Skeletal muscle tissue (tissue), 4 donors: ENCODE data around the gene PUS10. TPM values are rescaled to one million over a fixed set of nuclear protein-coding genes. Genes with fewer than 3 reads are reported as not detected.
"Not testable (repeated sequence)": the region's sequence is repeated elsewhere in the genome, so short reads cannot be mapped to it uniquely, and the experiment has no call there.

Source experiments
- H3K27ac ChIP-seq: one replicate; pipeline ENCODE4 v1.7.0; 2013; ENCODE audit warnings: mild to moderate bottlenecking, low read depth, low read length, inconsistent platforms
- H3K27me3 ChIP-seq, 3 donors: one replicate each; pipeline ENCODE4 v1.7.0; 2013; ENCODE audit warnings: low read length in 3 of 3; ENCODE audit not compliant: control insufficient read depth in 3 of 3, insufficient read depth in 3 of 3
- H3K36me3 ChIP-seq, 3 donors: one replicate each; pipeline ENCODE4 v1.7.0; 2013; ENCODE audit warnings: low read length in 3 of 3; ENCODE audit not compliant: control insufficient read depth in 3 of 3, insufficient read depth in 3 of 3
- H3K4me1 ChIP-seq, 3 donors: one replicate each; pipeline ENCODE4 v1.7.0; 2013; ENCODE audit warnings: low read length in 3 of 3, mild to moderate bottlenecking in 3 of 3; ENCODE audit not compliant: control insufficient read depth in 3 of 3, insufficient read depth in 3 of 3
- H3K4me3 ChIP-seq, 3 donors: one replicate each; pipeline ENCODE4 v1.7.0; 2013; ENCODE audit warnings: low read length in 3 of 3
- H3K9ac ChIP-seq, 3 donors: one replicate each; pipeline ENCODE4 v1.7.0; 2013; ENCODE audit warnings: low read length in 3 of 3, mild to moderate bottlenecking in 3 of 3, moderate library complexity in 2 of 3, low read depth in 1 of 3
- H3K9me3 ChIP-seq, 3 donors: one replicate each; pipeline ENCODE4 v1.7.0; 2013; ENCODE audit warnings: low read length in 3 of 3; ENCODE audit not compliant: control insufficient read depth in 3 of 3
- total RNA-seq: library from RNA; depleted of rRNA; stranded (reverse); fragments of >200 nt; gene quantifications from one replicate; pipeline ENCODE4 v1.2.3, GENCODE V29; 2014
- donor health status: Osteomylitis.

The PUS10 gene
- total RNA-seq, 1 donor from 2014 or later = 4.7 TPM

GRCh38 chr2:61036643-61037042, 18.6 kb upstream of the PUS10 start:
- not testable (repeated sequence) for H3K4me1 ChIP-seq, H3K4me3 ChIP-seq, H3K9ac ChIP-seq, H3K9me3 ChIP-seq, H3K27ac ChIP-seq, H3K27me3 ChIP-seq
- H3K36me3 ChIP-seq = peaks cover 17 to 34% (median 30%) of the 10 kb centered on the region in 3 donors

- H3K27me3 ChIP-seq, H3K4me3 ChIP-seq, H3K4me1 ChIP-seq, H3K9ac ChIP-seq, H3K9me3 ChIP-seq, H3K27ac ChIP-seq: not testable (repeated sequence)
- peaks cover 21 to 38% (median 33%) of the 10 kb centered on the region in 3 donors for H3K36me3 ChIP-seq
These were observed 16.5 kb upstream of the PUS10 start for GRCh38 chr2:61034592-61034991.

DNA sequence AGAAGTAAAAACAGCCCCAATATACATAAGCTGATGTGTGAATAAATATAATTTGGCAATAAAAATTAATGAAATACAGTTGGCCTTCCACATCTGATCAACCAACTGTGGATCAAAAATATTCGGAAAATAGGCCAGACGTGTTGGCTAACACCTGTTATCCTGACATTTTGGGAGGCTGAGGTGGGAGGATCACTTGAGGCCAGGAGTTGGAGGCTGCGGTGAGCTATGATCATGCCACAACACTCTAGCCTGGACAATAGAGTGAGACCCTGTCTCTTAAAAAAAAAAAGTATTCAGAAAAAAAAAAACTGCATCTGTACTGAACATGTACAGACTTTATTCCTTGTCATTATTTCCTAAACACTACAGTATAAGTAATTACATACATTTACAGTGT, 11.5 kb upstream of the PUS10 start:
- Histone ChIP-seq H3K4me3 (no peak overlapping the region), H3K27ac (no peak overlapping the region), H3K9ac (no peak overlapping the region), H3K4me1 (no peaks in the 10 kb centered on the region), H3K36me3 (peaks cover 17 to 34% (median 26%) of the 10 kb centered on the region in 3 donors), H3K27me3 (no peaks in the 10 kb centered on the region), H3K9me3 (no peaks in the 10 kb centered on the region)

- Histone ChIP-seq H3K36me3 (peaks cover 3 to 8% (median 5%) of the 10 kb centered on the region in 3 donors), H3K27me3 (no peaks in the 10 kb centered on the region), H3K4me1 (peaks cover 3 to 5% (median 3%) of the 10 kb centered on the region in 3 donors), H3K4me3 (no peak overlapping the region), H3K27ac (no peak overlapping the region), H3K9me3 (no peaks in the 10 kb centered on the region), H3K9ac (no peak overlapping the region)
These were observed 5.6 kb upstream of the PUS10 start for GRCh38 chr2:61023670-61024069.

GRCh38 chr2:61021228-61021660, 3.2 kb upstream of the PUS10 start:
- H3K9ac ChIP-seq = no peak overlapping the region
- no peaks in the 10 kb centered on the region for H3K9me3 ChIP-seq
- H3K27ac ChIP-seq = no peak overlapping the region
- peaks cover 6 to 14% (median 9%) of the 10 kb centered on the region in 3 donors for H3K4me1 ChIP-seq
- peaks cover 5 to 8% (median 6%) of the 10 kb centered on the region in 3 donors for H3K36me3 ChIP-seq
- no peak overlapping the region for H3K4me3 ChIP-seq
- no peaks in the 10 kb centered on the region for H3K27me3 ChIP-seq

- Histone ChIP-seq H3K27me3 (no peaks in the 10 kb centered on the region), H3K9me3 (no peaks in the 10 kb centered on the region), H3K4me3 (peak overlapping the region; percentile 79 to 98 (median 96)), H3K27ac (peak overlapping the region; percentile 81), H3K4me1 (peaks cover 6 to 15% (median 14%) of the 10 kb centered on the region in 3 donors), H3K36me3 (peaks cover 5 to 8% (median 6%) of the 10 kb centered on the region in 3 donors), H3K9ac (peak overlapping the region; percentile 95 to 99 (median 98))
These were observed 743 bp upstream of the PUS10 start for GRCh38 chr2:61018798-61019197.

GRCh38 chr2:61018318-61018755, 282 bp upstream of the PUS10 start:
- Histone ChIP-seq H3K4me3 (peak overlapping the region; percentile 79 to 98 (median 96)), H3K9me3 (no peaks in the 10 kb centered on the region), H3K36me3 (peaks cover 5 to 8% (median 6%) of the 10 kb centered on the region in 3 donors), H3K4me1 (peaks cover 6 to 15% (median 14%) of the 10 kb centered on the region in 3 donors), H3K27ac (peak overlapping the region; percentile 81), H3K9ac (peak overlapping the region; percentile 95 to 99 (median 98)), H3K27me3 (no peaks in the 10 kb centered on the region)

GRCh38 chr2:61017003-61017555, 976 bp downstream of the PUS10 start:
- Histone ChIP-seq H3K4me3 (peak overlapping the region; percentile 79 to 98 (median 96)), H3K27ac (peak overlapping the region; percentile 81), H3K9ac (peak overlapping the region; percentile 95 to 99 (median 98)), H3K27me3 (no peaks in the 10 kb centered on the region), H3K4me1 (peaks cover 6 to 15% (median 14%) of the 10 kb centered on the region in 3 donors), H3K36me3 (peaks cover 5 to 6% (median 6%) of the 10 kb centered on the region in 3 donors), H3K9me3 (no peaks in the 10 kb centered on the region)

- Histone ChIP-seq H3K27ac (peak overlapping the region; percentile 81), H3K4me3 (peak overlapping the region; percentile 79 to 98 (median 96)), H3K4me1 (peaks cover 6 to 15% (median 14%) of the 10 kb centered on the region in 3 donors), H3K9me3 (no peaks in the 10 kb centered on the region), H3K36me3 (peaks cover 5 to 6% (median 6%) of the 10 kb centered on the region in 3 donors), H3K9ac (peak overlapping the region; percentile 95 to 99 (median 98)), H3K27me3 (no peaks in the 10 kb centered on the region)
These were observed 1.6 kb downstream of the PUS10 start for GRCh38 chr2:61016392-61017002.

- peaks cover 6 to 15% (median 14%) of the 10 kb centered on the region in 3 donors for H3K4me1 ChIP-seq
- no peaks in the 10 kb centered on the region for H3K9me3 ChIP-seq
- peaks cover under 1 to 4% (median 1%) of the 10 kb centered on the region in 3 donors for H3K36me3 ChIP-seq
- peak overlapping the region; percentile 79 to 98 (median 96) for H3K4me3 ChIP-seq
- H3K27ac ChIP-seq = peak overlapping the region; percentile 81
- peak overlapping the region; percentile 95 to 99 (median 98) for H3K9ac ChIP-seq
- H3K27me3 ChIP-seq = no peaks in the 10 kb centered on the region
These were observed 2.1 kb downstream of the PUS10 start for GRCh38 chr2:61015976-61016375.
